GM12878 (cell line): ENCODE results near the gene TSHR. TPM values are rescaled to one million over a fixed set of nuclear protein-coding genes. Genes with fewer than 3 reads are reported as not detected.

Experiments
- ATAC-seq: fragments of 200-7000 bp; cut with Tn5 transposase; 3 replicates; pipeline ENCODE4 v1.9.1; 2020; ENCODE audit warnings: mild to moderate bottlenecking, moderate library complexity
- BruUV-seq: library from RNA; stranded (reverse); fragments of 400-500 nt; replicated peaks from 2 replicates; lab custom pipeline; 2021; lab: Mats Ljungman, UMichigan
- CTCF ChIA-PET: fragments of 300-600 bp; sonication (Branson Sonifier 250); formaldehyde crosslinking; extraction: SDS; loops from one replicate; lab custom pipeline; 2021; ENCODE audit warnings: inconsistent platforms; lab: Yijun Ruan, JAX
- POLR2A ChIA-PET: fragments of 350-600 bp; formaldehyde crosslinking; extraction: SDS; loops from one replicate; lab custom pipeline; 2021; ENCODE audit warnings: inconsistent platforms; lab: Charles Lee
- RAD21 ChIA-PET: fragments of 300-600 bp; sonication (Branson Sonifier 250); formaldehyde crosslinking; loops from one replicate; lab custom pipeline; 2023; ENCODE audit warnings: antibody characterized with exemption; ENCODE audit not compliant: unreplicated experiment; lab: Charles Lee
- SMC1A ChIA-PET: fragments of 300-600 bp; sonication (Branson Sonifier 250); formaldehyde crosslinking; loops from one replicate; lab custom pipeline; 2023; ENCODE audit not compliant: unreplicated experiment, uncharacterized antibody; lab: Charles Lee
- DNase-seq: peaks from one replicate; pipeline ENCODE4 v3.0.0-alpha.2; 2011; ENCODE audit warnings: low read depth, low spot score
- FAIRE-seq: peaks from 3 replicates; lab custom pipeline; 2011; peaks lifted over from hg19 to GRCh38; lab: Jason Lieb, UNC
- H2AFZ ChIP-seq: 2 replicates; pipeline ENCODE4 v1.6.0; 2011; ENCODE audit warnings: low read depth, low read length, control low read depth; ENCODE audit not compliant: control insufficient read depth
- H3K27ac ChIP-seq: 2 replicates; pipeline ENCODE4 v1.5.1; 2011; ENCODE audit warnings: control low read depth; ENCODE audit not compliant: control insufficient read depth, insufficient read depth
- H3K27me3 ChIP-seq, 2 experiments: replicated peaks in 1 of 2; 2 replicates each; pipeline versions ENCODE4 v1.6.0 to v1.6.1; 2011; ENCODE audit warnings: low read length in 1 of 2; ENCODE audit not compliant: control insufficient read depth in 2 of 2, insufficient read depth in 2 of 2
- H3K36me3 ChIP-seq, 2 experiments: 2 replicates each; pipeline ENCODE4 v1.5.1; 2011; ENCODE audit warnings: low read length in 1 of 2; ENCODE audit not compliant: control insufficient read depth in 2 of 2, insufficient read depth in 2 of 2
- H3K4me1 ChIP-seq: 2 replicates; pipeline ENCODE4 v1.6.1; 2011; ENCODE audit warnings: mild to moderate bottlenecking, low read length, moderate library complexity, mixed read lengths; ENCODE audit not compliant: control insufficient read depth, insufficient read depth
- H3K4me2 ChIP-seq: 2 replicates; pipeline ENCODE4 v1.6.0; 2011; ENCODE audit warnings: control low read depth; ENCODE audit not compliant: control insufficient read depth, insufficient read depth
- H3K4me3 ChIP-seq: fragments of 200-600 bp; sonication (generic); 2 replicates; pipeline ENCODE4 v1.5.1; 2016
- H3K79me2 ChIP-seq: 2 replicates; pipeline ENCODE4 v1.6.0; 2011; ENCODE audit warnings: low read length; ENCODE audit not compliant: control insufficient read depth, insufficient read depth
- H3K9ac ChIP-seq: 2 replicates; pipeline ENCODE4 v1.8.0; 2011; ENCODE audit warnings: low read length, control low read depth, mixed read lengths; ENCODE audit not compliant: control insufficient read depth, insufficient read depth
- H3K9me3 ChIP-seq: replicated peaks from 3 replicates; pipeline ENCODE4 v1.5.1; 2011; ENCODE audit warnings: mild to moderate bottlenecking, low read length; ENCODE audit not compliant: control insufficient read depth, insufficient read depth
- H4K20me1 ChIP-seq: 2 replicates; pipeline ENCODE4 v1.6.0; 2011; ENCODE audit not compliant: control insufficient read depth, insufficient read depth
- CBFB ChIP-seq: IDR thresholded peaks from 2 replicates; pipeline ENCODE4 v1.6.1; 2016; ENCODE audit warnings: antibody characterized with exemption, low read depth
- EED ChIP-seq: sonication (generic); IDR thresholded peaks from 2 replicates; pipeline ENCODE4 v1.6.1; 2016; ENCODE audit warnings: antibody characterized with exemption, low read depth
- ELK1 ChIP-seq: IDR thresholded peaks from 2 replicates; pipeline ENCODE4 v1.6.1; 2012; ENCODE audit warnings: low read depth, low read length, improper control_type of control experiment
- LARP7 ChIP-seq: fragments of 450-650 bp; IDR thresholded peaks from 2 replicates; pipeline ENCODE4 v1.6.1; 2017; ENCODE audit warnings: mild to moderate bottlenecking
- MEF2A ChIP-seq: IDR thresholded peaks from 2 replicates; pipeline ENCODE4 v1.6.1; 2011; ENCODE audit warnings: low read depth, mild to moderate bottlenecking, low read length, moderate library complexity; ENCODE audit not compliant: insufficient read depth
- MYC ChIP-seq: IDR thresholded peaks from 2 replicates; pipeline ENCODE4 v1.6.1; 2011; ENCODE audit warnings: mild to moderate bottlenecking, low read length, moderate library complexity, inconsistent platforms; ENCODE audit not compliant: insufficient read depth, insufficient replicate concordance, insufficient read length, severe bottlenecking
- NRF1 ChIP-seq: conservative IDR thresholded peaks from 2 replicates; pipeline ENCODE4 v1.6.1; 2011; ENCODE audit warnings: mild to moderate bottlenecking, low read depth, low read length, improper control_type of control experiment
- RB1 ChIP-seq: fragments of 450-650 bp; formaldehyde crosslinking; IDR thresholded peaks from 2 replicates; pipeline ENCODE4 v1.6.1; 2017; ENCODE audit warnings: mild to moderate bottlenecking, borderline replicate concordance
- SUZ12 ChIP-seq: fragments of 200-600 bp; sonication (generic); IDR thresholded peaks from one replicate; pipeline ENCODE4 v1.6.1; 2018; ENCODE audit warnings: antibody characterized with exemption, mild to moderate bottlenecking; ENCODE audit not compliant: unreplicated experiment
- ZBED1 ChIP-seq: IDR thresholded peaks from 2 replicates; pipeline ENCODE4 v1.6.1; 2016; ENCODE audit warnings: borderline replicate concordance
- ZNF274 ChIP-seq: IDR thresholded peaks from one replicate; pipeline ENCODE4 v1.8.0; 2011; ENCODE audit not compliant: insufficient read length, insufficient read depth
- ZZZ3 ChIP-seq: IDR thresholded peaks from 2 replicates; pipeline ENCODE4 v1.6.1; 2011; ENCODE audit warnings: low read depth; ENCODE audit not compliant: control insufficient read depth, insufficient read length
- WGBS: methylation state at CpG from one replicate; pipeline ENCODE4 v1.1.6; 2016; ENCODE audit warnings: low lambda C conversion rate; ENCODE audit not compliant: insufficient replicate concordance, insufficient coverage; ENCODE audit errors: missing lambda C conversion rate; 5-methylcytosine and 5-hydroxymethylcytosine counted together
- in situ Hi-C: fragments of 300-500 bp; cut with MboI; formaldehyde crosslinking; loops from 9 replicates; pipeline ENCODE4 v1.14.3; 2018; ENCODE audit warnings: mixed read lengths
- intact Hi-C: fragments of 100-400 bp; cut with micrococcal nuclease; formaldehyde crosslinking; loops from one replicate; pipeline ENCODE4 v1.14.2; 2022; ENCODE audit not compliant: unreplicated experiment
- polyA plus RNA-seq, 11 experiments: library from polyadenylated mRNA; depleted of rRNA in 4 of 11; unstranded in 6 of 11; stranded (reverse) in 5 of 11; fragments of >200 nt; fragmentation: Nextera tagmentation in 4 of 11; fragmentation: Illumina TruSeq in 1 of 11; extraction: Ambion mirVana in 4 of 11; extraction: Trizol in 1 of 11; gene quantifications; 1 replicate in 1 of 11; 2 replicates in 10 of 11; pipeline versions ENCODE4 v1.2.1 to v1.2.3, GENCODE V29; 2011 to 2016; ENCODE audit warnings: inconsistent platforms in 2 of 11, missing spikeins in 2 of 11, low read depth in 1 of 11
- total RNA-seq, 4 experiments: library from RNA; depleted of rRNA in 3 of 4; stranded (reverse); fragments of >200 nt in 3 of 4; fragmentation: Illumina TruSeq in 1 of 4; extraction: Trizol in 1 of 4; gene quantifications; 2 replicates each; pipeline versions ENCODE4 v1.2.1 to v1.2.3, GENCODE V29; 2013 to 2021
- TF ChIP-seq, protein P1 (sequence below): IDR thresholded peaks from 2 replicates; pipeline ENCODE4 v1.6.1; 2011; ENCODE audit warnings: low read depth, low read length, improper control_type of control experiment, borderline replicate concordance

The TSHR gene
- total and polyA plus RNA-seq, 10 of the 15 experiments (the other 5 are each of a cell fraction or from before 2014, with no cell fraction given), result 0.06 to 0.31 TPM; not detected in 8

GRCh38 chr14:81007131-81007530 is 51.7 kb downstream of the TSHR start:
- H4K20me1 ChIP-seq, result no peaks in the 10 kb centered on the region
- in situ Hi-C loops (no loop called here), intact Hi-C loops (no loop called here)
- RAD21 ChIA-PET, result no interaction called here
- no peak for FAIRE-seq
- no peak for DNase-seq
- no peak overlapping the region for H3K4me3 ChIP-seq
- no peaks in the 10 kb centered on the region for H3K4me1 ChIP-seq
- no peaks in the 10 kb centered on the region for H3K36me3 ChIP-seq
- POLR2A ChIA-PET, result no interaction called here
- H3K27me3 ChIP-seq, result no peaks in the 10 kb centered on the region
- SMC1A ChIA-PET, result no interaction called here
- no peak overlapping the region for H2AFZ ChIP-seq
- no peaks in the 10 kb centered on the region for H3K79me2 ChIP-seq
- BruUV-seq, result no TSS peak
- no peak for TF ChIP-seq ZBED1
- TF ChIP-seq NRF1, result no peak
- no peak for TF ChIP-seq EED
- no peak for TF ChIP-seq SUZ12
- no peak for TF ChIP-seq RB1
- TF ChIP-seq LARP7, result no peak
- TF ChIP-seq ZNF274, result no peak
- no peak for TF ChIP-seq ZZZ3
- no peak for ATAC-seq
- CTCF ChIA-PET, result no interaction called here
- no peak overlapping the region for H3K4me2 ChIP-seq
- WGBS, result 55% methylated on average over 1 of the region's 1 CpG
- no peaks in the 10 kb centered on the region for H3K9me3 ChIP-seq
- H3K27ac ChIP-seq, result no peak overlapping the region
- H3K9ac ChIP-seq, result no peak overlapping the region

DNA sequence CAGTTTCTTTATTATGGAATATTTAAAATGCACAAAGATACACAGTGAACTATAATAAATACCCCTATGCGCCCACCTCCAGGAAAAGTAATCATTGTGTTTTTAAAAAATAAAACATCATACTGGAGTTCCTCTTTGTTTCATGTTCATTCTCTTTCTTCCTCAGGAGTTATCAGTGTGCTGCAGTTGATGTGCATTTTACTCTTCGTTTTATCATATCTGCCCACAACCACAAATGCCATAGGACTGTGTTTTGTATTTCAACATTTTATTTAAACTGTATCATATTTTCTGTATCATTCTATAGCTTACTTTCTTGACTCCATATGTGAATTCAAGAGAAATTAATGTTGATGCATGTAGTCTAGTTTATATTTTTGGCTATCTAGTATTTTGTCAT is 53.9 kb downstream of the TSHR start:
- no peak overlapping the region for H2AFZ ChIP-seq
- intact Hi-C loops, result no loop called here
- no peak overlapping the region for H3K4me2 ChIP-seq
- H3K4me1 ChIP-seq, result no peaks in the 10 kb centered on the region
- no peaks in the 10 kb centered on the region for H3K79me2 ChIP-seq
- CTCF ChIA-PET, result interaction anchor here (1.2 to 2.7 kb wide), 4 partner anchors 12 to 161 kb away, joined by 4 to 10 read pairs (median 4); no protein-coding TSS in a partner anchor
- no peak overlapping the region for H3K4me3 ChIP-seq
- no peak overlapping the region for H3K9ac ChIP-seq
- RAD21 ChIA-PET, result no interaction called here
- no peaks in the 10 kb centered on the region for H3K9me3 ChIP-seq
- FAIRE-seq (no peak), ATAC-seq (no peak), DNase-seq (no peak)
- TF ChIP-seq ZNF274 (no peak), CBFB (no peak), MYC (no peak), MEF2A (no peak), ELK1 (no peak)
- TF ChIP-seq, protein P1, sequence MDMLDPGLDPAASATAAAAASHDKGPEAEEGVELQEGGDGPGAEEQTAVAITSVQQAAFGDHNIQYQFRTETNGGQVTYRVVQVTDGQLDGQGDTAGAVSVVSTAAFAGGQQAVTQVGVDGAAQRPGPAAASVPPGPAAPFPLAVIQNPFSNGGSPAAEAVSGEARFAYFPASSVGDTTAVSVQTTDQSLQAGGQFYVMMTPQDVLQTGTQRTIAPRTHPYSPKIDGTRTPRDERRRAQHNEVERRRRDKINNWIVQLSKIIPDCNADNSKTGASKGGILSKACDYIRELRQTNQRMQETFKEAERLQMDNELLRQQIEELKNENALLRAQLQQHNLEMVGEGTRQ, result no peak
- SMC1A ChIA-PET, result interaction anchor here (0.9 kb wide), 1 partner anchor 12 kb away, joined by 3 read pairs; no protein-coding TSS in a partner anchor
- in situ Hi-C loops, result no loop called here
- H3K36me3 ChIP-seq, result no peaks in the 10 kb centered on the region
- POLR2A ChIA-PET, result no interaction called here
- H4K20me1 ChIP-seq, result no peaks in the 10 kb centered on the region
- 43% methylated on average over 2 of the region's 2 CpGs for WGBS
- H3K27ac ChIP-seq, result no peak overlapping the region
- no TSS peak for BruUV-seq
- H3K27me3 ChIP-seq, result no peaks in the 10 kb centered on the region
